AG04449 (cell line): ENCODE results near the gene FHL3.

ENCODE experiments used
- CTCF ChIA-PET: fragments of 350-600 bp; formaldehyde crosslinking; extraction: SDS; loops from one replicate; lab custom pipeline; 2021; ENCODE audit warnings: antibody characterized with exemption; lab: Yijun Ruan, JAX
- POLR2A ChIA-PET: fragments of 400-600, 350-600 bp; formaldehyde crosslinking; extraction: SDS; loops from one replicate; lab custom pipeline; 2020; ENCODE audit warnings: antibody characterized with exemption, inconsistent platforms; lab: Yijun Ruan, JAX
- DNase-seq: peaks from one replicate; pipeline ENCODE4 v3.0.0-alpha.2; 2010; ENCODE audit warnings: low read depth, low spot score
- H3K4me3 ChIP-seq: 2 replicates; pipeline ENCODE4 v1.5.1; 2011; ENCODE audit warnings: low read depth, mild to moderate bottlenecking, control low read depth, low read length
- TF ChIP-seq, protein P1 (sequence below): IDR thresholded peaks from one replicate; pipeline ENCODE4 v1.5.1; 2011; ENCODE audit warnings: mild to moderate bottlenecking, moderate library complexity, low read length, control low read depth, inconsistent platforms; ENCODE audit not compliant: insufficient read depth; ENCODE audit errors: missing control alignments

Gene FHL3

DNA sequence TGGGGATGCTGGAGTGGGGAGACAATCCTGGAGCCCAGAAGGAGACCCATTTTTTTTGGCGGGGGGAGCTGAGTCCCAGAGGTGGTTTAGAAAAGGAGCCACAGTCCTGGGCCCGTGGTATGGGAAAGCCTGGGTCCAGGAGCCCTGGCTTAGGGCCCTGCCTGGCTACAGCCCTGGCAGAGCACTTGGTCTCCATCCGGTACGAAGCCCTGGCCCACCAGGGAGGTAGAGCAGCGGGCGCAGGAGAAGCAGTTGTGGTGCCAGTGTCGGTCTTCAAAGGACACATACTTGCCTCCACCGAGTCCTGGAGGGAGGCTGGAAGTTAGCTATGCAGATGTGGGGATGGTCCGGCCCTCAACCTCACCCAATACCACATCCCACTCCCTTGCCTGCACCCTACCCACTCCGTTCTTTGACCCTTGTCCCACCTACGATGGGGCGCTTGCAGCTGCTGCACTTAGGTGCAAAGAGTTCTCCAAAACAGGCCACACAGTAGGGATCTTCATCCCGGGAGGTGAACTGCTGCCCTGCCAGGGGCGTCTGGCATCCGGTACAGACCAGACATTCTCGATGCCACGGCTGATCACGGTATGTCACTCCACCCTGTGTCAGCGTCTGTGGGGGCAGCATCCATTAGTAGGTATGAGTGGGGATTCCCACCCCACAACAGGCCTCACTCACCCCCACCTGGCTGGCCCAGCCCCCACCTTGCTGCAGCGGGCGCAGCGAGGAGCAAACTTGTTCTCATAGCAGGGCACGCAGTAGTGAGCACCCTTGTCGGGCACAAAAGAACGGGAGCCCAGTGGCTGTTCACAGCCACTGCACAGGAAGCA lies 7.8 kb downstream of the FHL3 start:
- ChIA-PET POLR2A (interaction anchor here (0.7 to 1.9 kb wide), 2 partner anchors 11 to 15 kb away, joined by 3 to 7 read pairs; partner anchors contain the start of gene UTP11), CTCF (interaction anchor here (2.1 to 16.5 kb wide), 3 partner anchors 7 to 23 kb away, joined by 5 to 398 read pairs (median 68); partner anchors contain the start of genes SF3A3 and UTP11)
- no peak for DNase-seq
- TF ChIP-seq, protein P1, sequence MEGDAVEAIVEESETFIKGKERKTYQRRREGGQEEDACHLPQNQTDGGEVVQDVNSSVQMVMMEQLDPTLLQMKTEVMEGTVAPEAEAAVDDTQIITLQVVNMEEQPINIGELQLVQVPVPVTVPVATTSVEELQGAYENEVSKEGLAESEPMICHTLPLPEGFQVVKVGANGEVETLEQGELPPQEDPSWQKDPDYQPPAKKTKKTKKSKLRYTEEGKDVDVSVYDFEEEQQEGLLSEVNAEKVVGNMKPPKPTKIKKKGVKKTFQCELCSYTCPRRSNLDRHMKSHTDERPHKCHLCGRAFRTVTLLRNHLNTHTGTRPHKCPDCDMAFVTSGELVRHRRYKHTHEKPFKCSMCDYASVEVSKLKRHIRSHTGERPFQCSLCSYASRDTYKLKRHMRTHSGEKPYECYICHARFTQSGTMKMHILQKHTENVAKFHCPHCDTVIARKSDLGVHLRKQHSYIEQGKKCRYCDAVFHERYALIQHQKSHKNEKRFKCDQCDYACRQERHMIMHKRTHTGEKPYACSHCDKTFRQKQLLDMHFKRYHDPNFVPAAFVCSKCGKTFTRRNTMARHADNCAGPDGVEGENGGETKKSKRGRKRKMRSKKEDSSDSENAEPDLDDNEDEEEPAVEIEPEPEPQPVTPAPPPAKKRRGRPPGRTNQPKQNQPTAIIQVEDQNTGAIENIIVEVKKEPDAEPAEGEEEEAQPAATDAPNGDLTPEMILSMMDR = no peak
- no peak overlapping the region for H3K4me3 ChIP-seq

DNA sequence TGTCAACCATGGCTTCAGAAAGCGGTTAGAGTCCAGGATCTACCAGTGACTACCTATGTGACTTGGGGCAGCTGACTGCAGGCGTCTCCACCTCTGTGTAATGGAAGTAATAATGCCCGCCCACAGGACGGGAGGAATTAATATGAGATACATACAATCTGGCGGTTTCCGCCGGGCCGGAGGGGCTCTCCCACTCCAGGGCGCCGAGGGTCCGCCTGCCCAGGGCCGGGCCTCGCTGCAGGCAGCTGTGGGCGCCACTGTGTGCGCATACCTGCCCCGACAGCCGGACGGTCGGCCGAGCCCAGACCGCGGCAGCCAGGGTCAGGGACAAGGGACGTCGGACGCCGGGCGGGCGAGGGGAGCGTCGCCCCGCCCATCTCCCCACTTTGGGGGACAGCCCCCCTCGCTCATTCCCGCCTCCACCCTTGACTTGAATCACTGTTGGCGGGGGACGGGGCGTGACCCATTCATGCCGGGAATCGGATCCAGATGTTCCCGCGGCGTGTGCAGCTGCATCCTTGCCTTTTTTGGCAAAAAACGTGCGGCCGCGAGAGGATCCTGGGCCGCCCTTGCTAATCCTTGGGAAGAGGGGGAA lies 9.5 kb downstream of the FHL3 start:
- no peak for DNase-seq
- TF ChIP-seq, protein P1 = no peak
- peak overlapping the region; percentile 53 for H3K4me3 ChIP-seq
- ChIA-PET POLR2A (interaction anchor here (0.7 to 2.1 kb wide), 3 partner anchors 8 to 17 kb away, joined by 3 to 7 read pairs (median 6); partner anchors contain the start of gene UTP11), CTCF (interaction anchor here (0.9 to 16.5 kb wide), 6 partner anchors 13 to 838 kb away, joined by 3 to 398 read pairs (median 4); partner anchors contain the start of gene UTP11)

DNA sequence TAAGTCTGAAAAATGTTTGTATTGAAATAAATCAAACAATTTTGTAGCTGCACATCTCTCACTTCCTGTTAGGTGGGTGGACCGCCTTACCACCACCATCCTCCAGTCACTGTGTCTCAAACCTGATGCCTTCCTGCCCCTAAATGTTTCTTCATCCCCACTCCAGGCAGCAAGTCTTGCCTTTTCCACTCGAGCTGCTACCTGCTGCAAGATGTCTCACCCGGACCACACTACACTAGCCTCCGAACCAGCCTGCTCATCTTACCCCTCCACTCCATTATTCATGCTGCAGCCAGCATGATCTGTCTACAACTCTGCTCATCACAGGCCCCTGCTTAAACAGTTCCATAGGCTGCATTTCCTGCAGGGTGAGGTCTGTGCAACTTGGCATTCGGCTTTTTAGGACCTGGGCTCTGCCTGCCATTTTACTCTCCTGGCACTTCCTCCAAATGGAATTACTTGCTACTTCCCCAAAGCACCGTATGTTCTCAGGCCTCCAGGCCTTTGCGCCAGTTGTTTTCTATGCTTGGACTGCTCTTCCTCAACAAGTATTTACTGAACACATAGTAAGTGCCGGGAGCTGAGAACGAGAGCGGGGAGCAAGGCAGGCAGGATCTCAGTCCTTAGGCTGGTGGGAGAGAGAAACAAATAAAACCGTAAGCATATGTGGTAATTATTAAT lies 10.3 kb downstream of the FHL3 start:
- ChIA-PET CTCF (interaction anchor here (0.9 to 16.5 kb wide), 4 partner anchors 18 to 837 kb away, joined by 3 to 398 read pairs (median 4); partner anchors contain the start of gene UTP11), POLR2A (interaction anchor here (2.1 kb wide), 1 partner anchor 9 kb away, joined by 6 read pairs; no protein-coding TSS in a partner anchor)
- no peak for DNase-seq
- TF ChIP-seq, protein P1 = no peak
- H3K4me3 ChIP-seq = no peak overlapping the region

DNA sequence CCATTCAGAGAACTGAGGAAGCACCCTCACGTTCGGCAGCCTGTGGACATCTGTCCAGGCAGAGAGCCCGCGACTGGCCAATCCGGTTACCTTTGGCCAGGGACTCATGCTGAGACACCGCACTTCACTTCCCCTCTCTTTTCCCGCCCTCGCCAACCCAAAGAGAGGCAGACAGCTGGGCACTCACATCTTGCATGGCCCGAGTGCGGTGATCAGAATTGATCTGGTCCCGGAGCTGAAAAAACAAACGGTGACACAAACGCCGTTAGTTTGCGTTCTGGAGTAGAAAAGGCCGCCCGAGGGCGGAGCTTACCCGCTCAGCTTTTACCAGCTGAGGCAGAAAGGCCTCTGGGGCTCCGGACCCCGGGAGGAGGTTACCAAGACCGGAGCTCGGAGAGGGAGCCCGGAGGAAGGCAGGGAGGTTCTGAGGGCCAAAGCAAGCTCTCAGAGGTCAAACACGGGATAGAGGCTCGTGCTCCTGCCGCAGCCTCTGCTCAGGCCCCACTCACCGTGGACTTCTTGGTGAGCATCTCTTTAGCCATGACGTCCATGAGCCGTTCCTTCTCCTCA lies 15.9 kb downstream of the FHL3 start:
- DNase-seq = no peak
- TF ChIP-seq, protein P1 = no peak
- ChIA-PET CTCF (interaction anchor here (0.6 to 16.5 kb wide), 15 partner anchors 10 to 846 kb away, joined by 3 to 398 read pairs (median 4); partner anchors contain the start of gene UTP11), POLR2A (interaction anchor here (0.5 to 1.6 kb wide), 5 partner anchors 11 to 60 kb away, joined by 3 to 6 read pairs (median 5); partner anchors contain the start of gene UTP11)
- H3K4me3 ChIP-seq = peak overlapping the region; percentile 100

DNA sequence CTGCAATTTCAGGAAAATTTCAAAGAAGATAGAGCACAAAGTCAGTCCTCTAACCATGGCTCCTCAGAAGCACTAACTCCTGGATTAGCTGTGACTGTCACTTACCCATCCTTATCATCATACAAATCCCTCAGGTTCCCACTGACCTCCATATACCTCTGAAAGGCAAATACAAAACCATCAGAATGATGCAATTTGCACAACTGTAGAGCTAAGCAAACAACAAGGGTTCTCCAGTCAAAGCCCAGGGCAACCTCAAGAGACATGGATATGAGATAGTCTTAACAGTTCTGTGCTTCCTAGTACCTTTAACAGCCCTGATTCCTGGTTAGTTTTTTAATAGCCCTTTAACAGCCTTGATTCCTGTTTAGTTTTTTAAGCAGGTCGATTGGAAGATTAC lies 17.6 kb downstream of the FHL3 start:
- DNase-seq = no peak
- TF ChIP-seq, protein P1 = no peak
- ChIA-PET POLR2A (no interaction called here), CTCF (interaction anchor here (1.1 to 2.6 kb wide), 4 partner anchors 11 to 847 kb away, joined by 4 to 21 read pairs (median 6); no protein-coding TSS in a partner anchor)
- H3K4me3 ChIP-seq = no peak overlapping the region
